22Rv1 (cell line): ENCODE data around the gene PKD2.

Experiments
- CTCF ChIP-seq: fragments of 450-650 bp; IDR thresholded peaks from 2 replicates; pipeline ENCODE4 v1.5.1; 2017; ENCODE audit warnings: mild to moderate bottlenecking
- ZFX ChIP-seq: fragments of 450-650 bp; IDR thresholded peaks from 2 replicates; pipeline ENCODE4 v1.6.1; 2017; ENCODE audit warnings: antibody characterized with exemption, borderline replicate concordance

DNA sequence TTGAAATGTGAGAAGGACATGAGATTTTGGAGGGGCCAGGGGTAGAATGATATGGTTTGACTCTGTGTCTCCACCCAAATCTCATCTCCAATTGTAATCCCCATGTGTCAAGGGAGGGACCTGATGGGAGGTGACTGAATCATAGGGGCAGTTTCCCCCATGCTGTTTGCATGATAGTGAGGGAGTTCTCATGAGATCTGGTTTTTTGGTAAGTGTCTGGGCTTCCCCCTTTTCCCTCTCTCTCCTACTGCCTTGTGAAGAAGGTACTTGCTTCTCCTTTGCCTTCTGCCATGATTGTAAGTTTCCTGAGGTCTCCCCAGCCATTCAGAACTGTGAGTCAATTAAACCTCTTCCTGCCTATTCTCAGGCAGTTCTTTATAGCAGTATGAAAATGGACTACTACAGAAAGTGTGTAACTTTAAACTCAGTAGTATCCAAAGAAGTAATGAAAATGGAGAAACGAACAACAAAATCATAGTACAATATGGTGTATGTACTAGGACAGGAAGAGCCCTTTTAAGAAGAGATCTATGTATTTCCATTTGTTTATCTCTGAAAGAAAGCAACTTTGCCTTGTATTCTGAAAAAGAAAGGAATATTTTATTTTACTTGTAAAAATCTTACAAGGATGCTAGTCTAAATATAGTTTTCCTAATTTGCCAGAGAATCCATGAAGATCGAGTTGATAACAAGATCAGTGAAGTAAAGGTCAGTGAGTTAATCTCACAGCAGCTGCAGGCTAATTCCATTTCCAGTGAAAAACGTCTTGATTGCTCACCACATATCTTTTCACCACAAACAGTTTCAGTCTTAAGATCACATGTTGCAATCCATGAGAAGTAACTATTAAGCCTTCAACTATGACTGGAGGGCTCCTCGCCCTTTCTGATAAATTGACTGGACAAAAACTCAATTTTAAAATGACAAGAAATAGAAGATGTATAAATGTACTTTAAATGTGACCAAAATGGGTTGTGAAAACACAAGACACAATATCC is 20.5 kb downstream of the PKD2 start:
- TF ChIP-seq CTCF (no peak), ZFX (no peak)
